Peyer's patch (tissue), 4 donors: ENCODE data around the gene KAT2A. TPM values are rescaled to one million over a fixed set of nuclear protein-coding genes. Genes with fewer than 3 reads are reported as not detected.
A peak's percentile ranks its signal among the peaks of the same experiment; 100 is the strongest.

Source experiments
- DNase-seq, 3 donors: peaks; one replicate each; pipeline ENCODE4 v3.0.0-alpha.2; 2017 to 2019
- H3K27ac ChIP-seq, 4 donors: fragments of 200-600 bp; sonication (generic); one replicate each; pipeline ENCODE4 v1.5.1; 2016 to 2019
- H3K27me3 ChIP-seq, 2 donors: fragments of 200-600 bp; sonication (generic); one replicate each; pipeline ENCODE4 v1.5.1; 2019
- H3K36me3 ChIP-seq, 3 donors: fragments of 200-600 bp; sonication (generic); one replicate each; pipeline ENCODE4 v1.5.1; 2016 to 2019
- H3K4me1 ChIP-seq, 4 donors: fragments of 200-600 bp; sonication (generic); one replicate each; pipeline ENCODE4 v1.5.1; 2016 to 2019
- H3K4me3 ChIP-seq, 4 donors: fragments of 200-600 bp; sonication (generic); 1 replicate in 3 of 4; 2 replicates in 1 of 4; pipeline ENCODE4 v1.5.1; 2016 to 2019; ENCODE audit warnings: mild to moderate bottlenecking in 1 of 4
- H3K9me3 ChIP-seq, 4 donors: fragments of 200-600 bp; sonication (generic); one replicate each; pipeline ENCODE4 v1.5.1; 2016 to 2019; ENCODE audit warnings: mild to moderate bottlenecking in 1 of 4
- CTCF ChIP-seq, 6 experiments: fragments of 450-650 bp in 4 of 6; fragments of 200-600 bp in 2 of 6; sonication (generic) in 1 of 6; IDR thresholded peaks; one replicate each; pipeline ENCODE4 v1.5.1; 2017 to 2019; ENCODE audit warnings: antibody characterized with exemption in 6 of 6, mild to moderate bottlenecking in 3 of 6, moderate library complexity in 1 of 6
- POLR2A ChIP-seq, 2 donors: fragments of 450-650 bp; IDR thresholded peaks; one replicate each; pipeline ENCODE4 v1.5.1; 2017; ENCODE audit warnings: antibody characterized with exemption in 2 of 2, mild to moderate bottlenecking in 2 of 2, moderate library complexity in 2 of 2
- total RNA-seq, 4 donors: library from RNA; depleted of rRNA; stranded (reverse); fragments of >200 nt; gene quantifications; one replicate each; pipeline ENCODE4 v1.1.0, GENCODE V29; 2016

The KAT2A gene
- total RNA-seq, 4 donors from 2014 or later, result 9.8 to 172 (median 38.4) TPM

- H3K4me1 ChIP-seq, result peaks cover 3 to 73% (median 41%) of the 10 kb centered on the region in 4 donors
- no peaks in the 10 kb centered on the region for H3K27me3 ChIP-seq
- no peak overlapping the region for H3K4me3 ChIP-seq
Observed at GRCh38 chr17:42132941-42133340, 11.8 kb upstream of the KAT2A start.

GRCh38 chr17:42131981-42132432 lies 10.8 kb upstream of the KAT2A start:
- Histone ChIP-seq H3K4me3 (no peak overlapping the region), H3K27me3 (no peaks in the 10 kb centered on the region), H3K36me3 (peaks cover 0 to 44% (median 2%) of the 10 kb centered on the region in 3 donors), H3K27ac (peak overlapping the region in 3 of 4 donors; percentile 74 to 86 (median 79)), H3K4me1 (peaks cover 3 to 67% (median 41%) of the 10 kb centered on the region in 4 donors), H3K9me3 (no peaks in the 10 kb centered on the region)
- DNase-seq, result no peak
- TF ChIP-seq CTCF (IDR thresholded peaks at IDR 0.05) (no peak), POLR2A (IDR thresholded peaks at IDR 0.05) (no peak)

More at GRCh38 chr17:42132941-42133340, 11.8 kb upstream of the KAT2A start:
- peak overlapping the region; percentile 75 to 86 (median 77) for H3K27ac ChIP-seq
- peaks cover 0 to 35% (median 2%) of the 10 kb centered on the region in 3 donors for H3K36me3 ChIP-seq
- no peaks in the 10 kb centered on the region for H3K9me3 ChIP-seq
- DNase-seq, result peak; percentile 62 to 75 (median 70)
- TF ChIP-seq CTCF (IDR thresholded peaks at IDR 0.05), result no peak
- no peak for TF ChIP-seq POLR2A (IDR thresholded peaks at IDR 0.05)

GRCh38 chr17:42131232-42131631 lies 10.1 kb upstream of the KAT2A start:
- peaks cover 0 to 50% (median 2%) of the 10 kb centered on the region in 3 donors for H3K36me3 ChIP-seq
- TF ChIP-seq POLR2A (IDR thresholded peaks at IDR 0.05) (no peak), CTCF (IDR thresholded peaks at IDR 0.05) (no peak)
- no peaks in the 10 kb centered on the region for H3K9me3 ChIP-seq
- H3K4me3 ChIP-seq, result no peak overlapping the region
- H3K27ac ChIP-seq, result peak overlapping the region; percentile 16 to 86 (median 76)
- no peak for DNase-seq
- H3K27me3 ChIP-seq, result no peaks in the 10 kb centered on the region
- H3K4me1 ChIP-seq, result peaks cover 3 to 60% (median 37%) of the 10 kb centered on the region in 4 donors

GRCh38 chr17:42130310-42130936 lies 9.3 kb upstream of the KAT2A start:
- Histone ChIP-seq H3K27ac (peak overlapping the region in 3 of 4 donors; percentile 38 to 86 (median 74)), H3K36me3 (peaks cover 0 to 59% (median 2%) of the 10 kb centered on the region in 3 donors), H3K27me3 (no peaks in the 10 kb centered on the region), H3K4me1 (peaks cover 3 to 52% (median 29%) of the 10 kb centered on the region in 4 donors), H3K4me3 (no peak overlapping the region), H3K9me3 (no peaks in the 10 kb centered on the region)
- no peak for TF ChIP-seq POLR2A (IDR thresholded peaks at IDR 0.05)
- TF ChIP-seq CTCF (IDR thresholded peaks at IDR 0.05), result no peak
- DNase-seq, result no peak

GRCh38 chr17:42129109-42129837 lies 8.1 kb upstream of the KAT2A start:
- peak in 1 of 3 donors; percentile 56 for DNase-seq
- Histone ChIP-seq H3K27me3 (no peaks in the 10 kb centered on the region), H3K36me3 (peaks cover 0 to 65% (median 2%) of the 10 kb centered on the region in 3 donors), H3K4me3 (no peak overlapping the region), H3K9me3 (no peaks in the 10 kb centered on the region), H3K4me1 (peaks cover 3 to 40% (median 21%) of the 10 kb centered on the region in 4 donors), H3K27ac (peak overlapping the region in 3 of 4 donors; percentile 6 to 74 (median 29))
- TF ChIP-seq POLR2A (IDR thresholded peaks at IDR 0.05), result no peak
- TF ChIP-seq CTCF (IDR thresholded peaks at IDR 0.05), result no peak
